Adrenal gland (tissue), 12 donors: ENCODE results near the gene MAEL. TPM values are rescaled to one million over a fixed set of nuclear protein-coding genes. Genes with fewer than 3 reads are reported as not detected.

Experiments
- DNase-seq, 7 donors: peaks; one replicate each; pipeline ENCODE4 v3.0.0-alpha.2; 2019 to 2020
- H3K27ac ChIP-seq, 5 donors: fragments of 200-600 bp; sonication (generic) in 4 of 5; 1 replicate in 3 of 5; 2 replicates in 2 of 5; pipeline versions ENCODE4 v1.5.1 to v1.8.0; 2016 to 2020; ENCODE audit warnings: mild to moderate bottlenecking in 1 of 5
- H3K27me3 ChIP-seq: fragments of 200-600 bp; 2 replicates; pipeline ENCODE4 v1.8.0; 2021
- H3K36me3 ChIP-seq, 2 donors: fragments of 200-600 bp; replicated peaks in 1 of 2; 1 replicate in 1 of 2; 2 replicates in 1 of 2; pipeline versions ENCODE4 v1.5.1 to v1.8.0; 2018 to 2022
- H3K4me1 ChIP-seq, 2 donors: fragments of 200-600 bp; replicated peaks in 1 of 2; 1 replicate in 1 of 2; 2 replicates in 1 of 2; pipeline versions ENCODE4 v1.5.1 to v1.8.0; 2018 to 2021
- H3K4me3 ChIP-seq, 4 donors: fragments of 200-600 bp; sonication (generic) in 3 of 4; one replicate each; pipeline ENCODE4 v1.5.1; 2016 to 2018
- H3K9me3 ChIP-seq, 3 donors: fragments of 200-600 bp; sonication (generic) in 1 of 3; replicated peaks in 1 of 3; 1 replicate in 2 of 3; 2 replicates in 1 of 3; pipeline versions ENCODE4 v1.5.1 to v1.8.0; 2016 to 2021
- POLR2A ChIP-seq, 2 donors: fragments of 450-650 bp; IDR thresholded peaks; one replicate each; pipeline ENCODE4 v1.6.1; 2017; ENCODE audit warnings: antibody characterized with exemption in 2 of 2, mild to moderate bottlenecking in 2 of 2, moderate library complexity in 1 of 2
- WGBS, 4 donors: extraction: QIAGEN DNeasy Blood & Tissue Kit in 2 of 4; methylation state at CpG; one replicate each; pipeline versions ENCODE4 v1.1.5 to v1.1.7; 2013 to 2017; 5-methylcytosine and 5-hydroxymethylcytosine counted together
- intact Hi-C, 2 donors: fragments of 100-400 bp; cut with DNase I; formaldehyde crosslinking; loops; one replicate each; pipeline versions ENCODE4 v1.14.1 to v1.15.0; 2022 to 2023
- polyA plus RNA-seq, 3 donors: library from polyadenylated mRNA; stranded (reverse); fragments of 200-250 nt in 2 of 3; fragments of 350-450 nt in 1 of 3; fragmentation: Illumina TruSeq in 1 of 3; extraction: RNeasy Lipid Tissue Mini Kit (QIAGEN cat#74804) in 1 of 3; gene quantifications; one replicate each; pipeline ENCODE4 v1.2.3, GENCODE V29; 2013 to 2014
- small RNA-seq, 2 donors: library from RNA; depleted of rRNA; stranded (forward); fragments of <200 nt; gene quantifications; one replicate each; pipeline ENCODE3, GENCODE V24; 2016
- total RNA-seq, 9 donors: library from RNA; depleted of rRNA in 4 of 9; stranded (reverse); fragments of >200 nt in 4 of 9; fragments of 120-200 nt in 1 of 9; fragmentation: NEBNext Ultra II Directional in 1 of 9; extraction: Animal tissue kit (Norgen Biotek cat#: 25700) in 1 of 9; gene quantifications; one replicate each; pipeline versions ENCODE4 v1.1.0 to v1.2.4, GENCODE V29; 2013 to 2023
- TF ChIP-seq, protein P1 (sequence below), 6 experiments: fragments of 450-650 bp in 4 of 6; fragments of 200-600 bp in 2 of 6; sonication (generic) in 1 of 6; IDR thresholded peaks; 1 replicate in 5 of 6; 2 replicates in 1 of 6; pipeline versions ENCODE4 v1.5.1 to v1.8.0; 2016 to 2021; ENCODE audit warnings: antibody characterized with exemption in 6 of 6, mild to moderate bottlenecking in 2 of 6, moderate library complexity in 1 of 6
- donor health status: healthy with polysubstance abuse.
- donor health status: Bipolar disorder and iron deficiency.
- donor health status: DM: yes; HTN: yes; CAD: no.
- donor health status: DM: no; HTN: no; CAD: no.
- donor health status: DM: no; HTN: no; CAD: no.
- donor health status: DM: yes; HTN: yes; CAD: no.

MAEL gene
- total and polyA plus RNA-seq, 12 donors, result 0.17 TPM; not detected in 11

- Histone ChIP-seq H3K27me3 (peaks cover 3% of the 10 kb centered on the region), H3K36me3 (no peaks in the 10 kb centered on the region), H3K4me1 (peaks cover 3 to 7% of the 10 kb centered on the region in 2 donors), H3K9me3 (no peaks in the 10 kb centered on the region), H3K4me3 (no peak overlapping the region), H3K27ac (no peak overlapping the region)
- DNase-seq, result peak in 1 of 7 donors; percentile 20
- intact Hi-C loops, result loop anchor here in 1 of 2 donors (10.0 kb wide), 1 partner anchor 144 kb away; no protein-coding TSS in a partner anchor
- WGBS, 4 donors, result 86 to 96% (median 91%) methylated on average over 8 of the region's 8 CpGs
- TF ChIP-seq POLR2A (IDR thresholded peaks at IDR 0.05), result no peak
- TF ChIP-seq, protein P1, sequence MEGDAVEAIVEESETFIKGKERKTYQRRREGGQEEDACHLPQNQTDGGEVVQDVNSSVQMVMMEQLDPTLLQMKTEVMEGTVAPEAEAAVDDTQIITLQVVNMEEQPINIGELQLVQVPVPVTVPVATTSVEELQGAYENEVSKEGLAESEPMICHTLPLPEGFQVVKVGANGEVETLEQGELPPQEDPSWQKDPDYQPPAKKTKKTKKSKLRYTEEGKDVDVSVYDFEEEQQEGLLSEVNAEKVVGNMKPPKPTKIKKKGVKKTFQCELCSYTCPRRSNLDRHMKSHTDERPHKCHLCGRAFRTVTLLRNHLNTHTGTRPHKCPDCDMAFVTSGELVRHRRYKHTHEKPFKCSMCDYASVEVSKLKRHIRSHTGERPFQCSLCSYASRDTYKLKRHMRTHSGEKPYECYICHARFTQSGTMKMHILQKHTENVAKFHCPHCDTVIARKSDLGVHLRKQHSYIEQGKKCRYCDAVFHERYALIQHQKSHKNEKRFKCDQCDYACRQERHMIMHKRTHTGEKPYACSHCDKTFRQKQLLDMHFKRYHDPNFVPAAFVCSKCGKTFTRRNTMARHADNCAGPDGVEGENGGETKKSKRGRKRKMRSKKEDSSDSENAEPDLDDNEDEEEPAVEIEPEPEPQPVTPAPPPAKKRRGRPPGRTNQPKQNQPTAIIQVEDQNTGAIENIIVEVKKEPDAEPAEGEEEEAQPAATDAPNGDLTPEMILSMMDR (IDR thresholded peaks at IDR 0.05), result no peak
Measured at GRCh38 chr1:167071286-167071685, 82.2 kb downstream of the MAEL start.

Small RNA genes lying within 50 kb of the gene (small RNA-seq; reads per million reads assigned to genes)
- gene RNA5SP65, result 3.5 to 6.5 reads per million in 2 donors

Other genes with a start within 250 kb of the MAEL start
- 10 to 100 TPM; 11.0 to 31.1 (median 23.3) TPM for gene POGK, start 149.8 kb upstream of the MAEL start, total RNA-seq
- gene POGK, start 149.8 kb upstream of the MAEL start, polyA plus RNA-seq, result 10 to 100 TPM in 1 of 3 donors, 1 to 10 TPM in 2; 7.3 to 12.9 (median 9.6) TPM
- gene TADA1, start 113.0 kb upstream of the MAEL start, total RNA-seq, result 10 to 100 TPM in 8 of 9 donors, 1 to 10 TPM in 1; 9.8 to 22.3 (median 13.6) TPM
- 10 to 100 TPM in 1 of 3 donors, 1 to 10 TPM in 2; 5.8 to 23.1 (median 6.2) TPM for gene TADA1, start 113.0 kb upstream of the MAEL start, polyA plus RNA-seq
- 1 to 10 TPM in 1 of 9 donors, under 1 TPM in 6, not detected in 2; 0.07 to 1.1 (median 0.44) TPM for gene ILDR2, start 13.7 kb upstream of the MAEL start, total RNA-seq
- gene ILDR2, start 13.7 kb upstream of the MAEL start, polyA plus RNA-seq, result under 1 TPM; 0.07 to 0.24 (median 0.08) TPM
- gene GPA33, start 101.1 kb downstream of the MAEL start, total RNA-seq, result under 1 TPM in 4 of 9 donors, not detected in 5; 0.12 to 0.79 (median 0.31) TPM
- under 1 TPM in 2 of 3 donors, not detected in 1; 0.03 to 0.16 TPM for gene GPA33, start 101.1 kb downstream of the MAEL start, polyA plus RNA-seq
- gene STYXL2, start 104.8 kb downstream of the MAEL start, total RNA-seq, result 1 to 10 TPM in 2 of 9 donors, under 1 TPM in 7; 0.11 to 1.3 (median 0.69) TPM
- gene STYXL2, start 104.8 kb downstream of the MAEL start, polyA plus RNA-seq, result under 1 TPM in 2 of 3 donors, not detected in 1; 0.08 to 0.20 TPM
- gene POU2F1, start 231.6 kb downstream of the MAEL start, total RNA-seq, result 10 to 100 TPM in 7 of 9 donors, 1 to 10 TPM in 2; 6.7 to 52.5 (median 14.3) TPM
- 1 to 10 TPM; 3.2 to 4.9 (median 3.7) TPM for gene POU2F1, start 231.6 kb downstream of the MAEL start, polyA plus RNA-seq